Activated CD4-positive, alpha-beta T cell treated with anti-CD3 and anti-CD28 coated beads, Interleukin-2, amount 50 U/mL, for 4 hours (primary cell): ENCODE results near the gene EEIG1.

Experiments used
- DNase-seq, 2 experiments: peaks; one replicate each; pipeline ENCODE4 v3.0.0-alpha.2; 2020

The EEIG1 gene

GRCh38 chr9:127973169-127974000, 7.4 kb downstream of the EEIG1 start:
- no peak for DNase-seq

GRCh38 chr9:127972236-127972871, 8.4 kb downstream of the EEIG1 start:
- DNase-seq = no peak

- no peak for DNase-seq
Measured at GRCh38 chr9:127971357-127972235, 9.2 kb downstream of the EEIG1 start.

- peak; percentile 45 to 52 for DNase-seq
Measured at GRCh38 chr9:127970401-127971313, 10.1 kb downstream of the EEIG1 start.

- no peak for DNase-seq
Measured at GRCh38 chr9:127968700-127969383, 11.9 kb downstream of the EEIG1 start.

GRCh38 chr9:127968042-127968441, 12.7 kb downstream of the EEIG1 start:
- DNase-seq = peak; percentile 48 to 51

- DNase-seq = no peak
Measured at GRCh38 chr9:127967151-127967809, 13.5 kb downstream of the EEIG1 start.

GRCh38 chr9:127966416-127967150, 14.2 kb downstream of the EEIG1 start:
- DNase-seq = no peak

GRCh38 chr9:127965953-127966352, 14.8 kb downstream of the EEIG1 start:
- no peak for DNase-seq

- no peak for DNase-seq
Measured at GRCh38 chr9:127963359-127964064, 17.3 kb downstream of the EEIG1 start.

GRCh38 chr9:127963041-127963358, 17.8 kb downstream of the EEIG1 start:
- DNase-seq = no peak

GRCh38 chr9:127962278-127962677, 18.5 kb downstream of the EEIG1 start:
- DNase-seq = no peak

- no peak for DNase-seq
Measured at GRCh38 chr9:127961613-127962155, 19.1 kb downstream of the EEIG1 start.

- DNase-seq = no peak
Measured at GRCh38 chr9:127961155-127961490, 19.7 kb downstream of the EEIG1 start.

- no peak for DNase-seq
Measured at GRCh38 chr9:127960410-127961154, 20.2 kb downstream of the EEIG1 start.

GRCh38 chr9:127959841-127960409, 20.9 kb downstream of the EEIG1 start:
- no peak for DNase-seq

- DNase-seq = no peak
Measured at GRCh38 chr9:127959398-127959797, 21.4 kb downstream of the EEIG1 start.

- DNase-seq = no peak
Measured at GRCh38 chr9:127958728-127959127, 22.1 kb downstream of the EEIG1 start.
